ENCODE results near the gene CDC20. TPM values are rescaled to one million over a fixed set of nuclear protein-coding genes. Genes with fewer than 3 reads are reported as not detected.
"Not testable (repeated sequence)": the region's sequence is repeated elsewhere in the genome, so short reads cannot be mapped to it uniquely, and the experiment has no call there.

Gene CDC20
- total RNA-seq, 1 experiment from 2014 or later: 355 TPM

DNA sequence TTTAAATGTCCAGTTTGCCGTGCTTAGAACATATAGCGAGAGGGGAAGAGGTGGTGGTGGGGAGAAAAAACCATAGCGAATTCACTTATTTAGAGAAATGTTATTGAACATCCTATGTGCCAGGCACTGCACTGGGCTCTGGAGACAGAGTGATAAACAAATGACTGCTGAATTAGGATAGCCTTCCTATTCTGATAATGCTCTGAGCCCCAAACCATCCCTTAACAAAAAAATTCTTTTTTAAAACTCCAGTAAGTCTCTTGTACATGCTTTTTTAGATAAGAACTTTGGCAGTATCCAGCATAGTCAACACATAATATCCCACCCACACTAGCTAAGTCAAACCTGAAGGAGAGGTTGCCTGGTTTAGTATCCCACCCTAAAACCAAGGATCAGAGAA, 39.4 kb downstream of the CDC20 start:
- no TSS peak for BruUV-seq (replicated peaks)
- H3K4me3 ChIP-seq (replicated peaks in 1 of 2; ENCODE audit: low read depth in 1 of 2, low read length in 2 of 2): no peak overlapping the region

DNA sequence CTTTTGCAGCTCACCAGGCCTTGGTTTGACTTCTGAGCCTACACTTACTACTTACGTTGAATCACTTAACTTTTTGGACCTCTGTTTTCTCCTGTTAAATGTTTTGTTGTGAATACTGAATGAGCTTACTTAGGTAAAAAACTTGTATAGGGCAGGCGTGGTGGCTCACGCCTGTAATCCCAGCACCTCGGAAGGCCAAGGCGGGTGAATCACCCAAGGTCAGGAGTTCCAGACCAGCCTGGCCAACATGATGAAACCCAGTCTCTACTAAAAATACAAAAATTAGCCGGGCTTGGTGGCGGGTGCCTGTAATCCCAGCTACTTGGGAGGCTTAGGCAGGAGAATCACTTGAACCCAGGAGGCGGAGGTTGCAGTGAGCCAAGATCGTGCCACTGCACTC, 41.7 kb downstream of the CDC20 start:
- DNase-seq (ENCODE audit: low read depth, low spot score); intact Hi-C loops (cut with micrococcal nuclease); H3K9ac ChIP-seq (ENCODE audit: low read length); H3K4me1 ChIP-seq (ENCODE audit: control insufficient read depth in 1 of 2, insufficient read depth in 2 of 2, low read length in 2 of 2); H3K9me2 ChIP-seq (ENCODE audit: insufficient read depth); ATAC-seq; BruUV-seq (replicated peaks); H3K36me3 ChIP-seq (ENCODE audit: control insufficient read depth in 1 of 2, insufficient read depth in 2 of 2, low read length in 2 of 2); RAD21 ChIA-PET (ENCODE audit: low non-redundant PET in 1 of 2, low total read pairs in 2 of 2, uncharacterized antibody in 2 of 2, unreplicated experiment in 2 of 2); H2AFZ ChIP-seq (ENCODE audit: low read depth, low read length, poor library complexity, severe bottlenecking); H3K27me3 ChIP-seq (ENCODE audit: insufficient read depth, low read length); H3K27ac ChIP-seq (ENCODE audit: low read depth, low read length); H4K20me1 ChIP-seq (ENCODE audit: insufficient read depth); H3K4me2 ChIP-seq (ENCODE audit: low read length); H3K79me2 ChIP-seq (ENCODE audit: insufficient read depth, low read length); H3K9me3 ChIP-seq (ENCODE audit: control insufficient read depth in 1 of 2, insufficient read depth in 1 of 2, low read depth in 1 of 2, low read length in 2 of 2); H3K4me3 ChIP-seq (replicated peaks in 1 of 2; ENCODE audit: low read depth in 1 of 2, low read length in 2 of 2): not testable (repeated sequence)
- ChIA-PET POLR2A (interaction anchor here (1.4 kb wide), 1 partner anchor 11 kb away, joined by 3 read pairs; no protein-coding TSS in a partner anchor), CTCF (interaction anchor here (1.1 kb wide), 1 partner anchor 14 kb away, joined by 3 read pairs; no protein-coding TSS in a partner anchor)

More for the DNA sequence above, 39.4 kb downstream of the CDC20 start:
- Histone ChIP-seq H3K27me3 (ENCODE audit: insufficient read depth, low read length) (no peaks in the 10 kb centered on the region), H4K20me1 (ENCODE audit: insufficient read depth) (no peaks in the 10 kb centered on the region), H3K4me2 (ENCODE audit: low read length) (no peak overlapping the region), H3K9ac (ENCODE audit: low read length) (no peak overlapping the region), H3K79me2 (ENCODE audit: insufficient read depth, low read length) (no peaks in the 10 kb centered on the region), H3K27ac (ENCODE audit: low read depth, low read length) (no peak overlapping the region), H2AFZ (ENCODE audit: low read depth, low read length, poor library complexity, severe bottlenecking) (no peak overlapping the region), H3K9me3 (ENCODE audit: control insufficient read depth in 1 of 2, insufficient read depth in 1 of 2, low read depth in 1 of 2, low read length in 2 of 2) (no peaks in the 10 kb centered on the region), H3K36me3 (ENCODE audit: control insufficient read depth in 1 of 2, insufficient read depth in 2 of 2, low read length in 2 of 2) (no peaks in the 10 kb centered on the region), H3K4me1 (ENCODE audit: control insufficient read depth in 1 of 2, insufficient read depth in 2 of 2, low read length in 2 of 2) (no peaks in the 10 kb centered on the region), H3K9me2 (ENCODE audit: insufficient read depth) (no peaks in the 10 kb centered on the region)
- CTCF ChIA-PET: no interaction called here
- intact Hi-C loops (cut with micrococcal nuclease): no loop called here
- RAD21 ChIA-PET (ENCODE audit: low non-redundant PET in 1 of 2, low total read pairs in 2 of 2, uncharacterized antibody in 2 of 2, unreplicated experiment in 2 of 2): interaction anchor here in 1 of 2 experiments (0.6 kb wide), 1 partner anchor 16 kb away, joined by 3 read pairs; no protein-coding TSS in a partner anchor
- POLR2A ChIA-PET: no interaction called here
- ATAC-seq (no peak), DNase-seq (ENCODE audit: low read depth, low spot score) (no peak)
- TF ChIP-seq RAD21 (IDR thresholded peaks at IDR 0.05; ENCODE audit: low read depth): no peak
- TF ChIP-seq CEBPB (IDR thresholded peaks at IDR 0.05; ENCODE audit: low read depth): no peak
- TF ChIP-seq, protein P1, sequence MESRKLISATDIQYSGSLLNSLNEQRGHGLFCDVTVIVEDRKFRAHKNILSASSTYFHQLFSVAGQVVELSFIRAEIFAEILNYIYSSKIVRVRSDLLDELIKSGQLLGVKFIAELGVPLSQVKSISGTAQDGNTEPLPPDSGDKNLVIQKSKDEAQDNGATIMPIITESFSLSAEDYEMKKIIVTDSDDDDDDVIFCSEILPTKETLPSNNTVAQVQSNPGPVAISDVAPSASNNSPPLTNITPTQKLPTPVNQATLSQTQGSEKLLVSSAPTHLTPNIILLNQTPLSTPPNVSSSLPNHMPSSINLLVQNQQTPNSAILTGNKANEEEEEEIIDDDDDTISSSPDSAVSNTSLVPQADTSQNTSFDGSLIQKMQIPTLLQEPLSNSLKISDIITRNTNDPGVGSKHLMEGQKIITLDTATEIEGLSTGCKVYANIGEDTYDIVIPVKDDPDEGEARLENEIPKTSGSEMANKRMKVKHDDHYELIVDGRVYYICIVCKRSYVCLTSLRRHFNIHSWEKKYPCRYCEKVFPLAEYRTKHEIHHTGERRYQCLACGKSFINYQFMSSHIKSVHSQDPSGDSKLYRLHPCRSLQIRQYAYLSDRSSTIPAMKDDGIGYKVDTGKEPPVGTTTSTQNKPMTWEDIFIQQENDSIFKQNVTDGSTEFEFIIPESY (IDR thresholded peaks at IDR 0.05; ENCODE audit: extremely low read depth, insufficient replicate concordance, low read length): no peak
- TF ChIP-seq SRF (IDR thresholded peaks at IDR 0.05; ENCODE audit: low read depth): no peak
- no peak for TF ChIP-seq JUND (IDR thresholded peaks at IDR 0.05)
- TF ChIP-seq EZH2phosphoT487 (IDR thresholded peaks at IDR 0.05; ENCODE audit: borderline replicate concordance): no peak
- no peak for TF ChIP-seq CBX3 (IDR thresholded peaks at IDR 0.05; ENCODE audit: low read depth)
- TF ChIP-seq ZNF274 (IDR thresholded peaks at IDR 0.05; ENCODE audit: low read depth, low read length): no peak
- no peak for TF ChIP-seq POLR2A (IDR thresholded peaks at IDR 0.05; ENCODE audit: borderline replicate concordance, extremely low read depth, insufficient read depth, insufficient read length)
- TF ChIP-seq, protein P2, sequence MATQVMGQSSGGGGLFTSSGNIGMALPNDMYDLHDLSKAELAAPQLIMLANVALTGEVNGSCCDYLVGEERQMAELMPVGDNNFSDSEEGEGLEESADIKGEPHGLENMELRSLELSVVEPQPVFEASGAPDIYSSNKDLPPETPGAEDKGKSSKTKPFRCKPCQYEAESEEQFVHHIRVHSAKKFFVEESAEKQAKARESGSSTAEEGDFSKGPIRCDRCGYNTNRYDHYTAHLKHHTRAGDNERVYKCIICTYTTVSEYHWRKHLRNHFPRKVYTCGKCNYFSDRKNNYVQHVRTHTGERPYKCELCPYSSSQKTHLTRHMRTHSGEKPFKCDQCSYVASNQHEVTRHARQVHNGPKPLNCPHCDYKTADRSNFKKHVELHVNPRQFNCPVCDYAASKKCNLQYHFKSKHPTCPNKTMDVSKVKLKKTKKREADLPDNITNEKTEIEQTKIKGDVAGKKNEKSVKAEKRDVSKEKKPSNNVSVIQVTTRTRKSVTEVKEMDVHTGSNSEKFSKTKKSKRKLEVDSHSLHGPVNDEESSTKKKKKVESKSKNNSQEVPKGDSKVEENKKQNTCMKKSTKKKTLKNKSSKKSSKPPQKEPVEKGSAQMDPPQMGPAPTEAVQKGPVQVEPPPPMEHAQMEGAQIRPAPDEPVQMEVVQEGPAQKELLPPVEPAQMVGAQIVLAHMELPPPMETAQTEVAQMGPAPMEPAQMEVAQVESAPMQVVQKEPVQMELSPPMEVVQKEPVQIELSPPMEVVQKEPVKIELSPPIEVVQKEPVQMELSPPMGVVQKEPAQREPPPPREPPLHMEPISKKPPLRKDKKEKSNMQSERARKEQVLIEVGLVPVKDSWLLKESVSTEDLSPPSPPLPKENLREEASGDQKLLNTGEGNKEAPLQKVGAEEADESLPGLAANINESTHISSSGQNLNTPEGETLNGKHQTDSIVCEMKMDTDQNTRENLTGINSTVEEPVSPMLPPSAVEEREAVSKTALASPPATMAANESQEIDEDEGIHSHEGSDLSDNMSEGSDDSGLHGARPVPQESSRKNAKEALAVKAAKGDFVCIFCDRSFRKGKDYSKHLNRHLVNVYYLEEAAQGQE (IDR thresholded peaks at IDR 0.05; ENCODE audit: low read depth): no peak
- no peak for TF ChIP-seq ATF3 (IDR thresholded peaks at IDR 0.05)
- TF ChIP-seq POLR2AphosphoS5 (IDR thresholded peaks at IDR 0.05; ENCODE audit: low read depth, low read length): no peak

Measured in HCT116 (cell line).